GM18909 (cell line): ENCODE results near the gene ZFP90.

Experiments used
- ATAC-seq: cut with Tn5 transposase; IDR thresholded peaks from one replicate; pipeline ENCODE4 v1.9.1; 2021; ENCODE audit warnings: mild to moderate bottlenecking; ENCODE audit not compliant: unreplicated experiment, poor library complexity

ZFP90 gene

GRCh38 chr16:68574479-68574878 lies 35.4 kb downstream of the ZFP90 start:
- ATAC-seq: no peak

DNA sequence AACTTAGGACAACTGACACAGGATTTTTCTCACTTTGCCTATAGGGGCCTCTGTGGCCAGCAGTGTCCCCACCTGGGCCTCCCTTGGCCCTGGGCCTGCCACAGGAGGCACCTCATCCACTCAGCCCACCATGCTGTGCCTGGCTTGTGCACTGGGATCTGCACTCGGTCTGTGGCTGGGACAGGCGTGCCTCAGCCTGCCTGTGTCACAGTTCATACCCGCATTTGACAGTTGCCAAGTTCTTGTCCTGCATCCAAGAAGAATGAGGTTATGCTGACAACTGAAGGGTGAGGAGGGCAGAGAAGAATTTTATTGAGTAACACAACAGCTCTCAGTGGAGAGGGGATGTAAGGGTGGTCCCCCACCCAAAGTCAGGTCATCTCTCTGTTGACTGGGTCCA lies 36.0 kb downstream of the ZFP90 start:
- no peak for ATAC-seq

DNA sequence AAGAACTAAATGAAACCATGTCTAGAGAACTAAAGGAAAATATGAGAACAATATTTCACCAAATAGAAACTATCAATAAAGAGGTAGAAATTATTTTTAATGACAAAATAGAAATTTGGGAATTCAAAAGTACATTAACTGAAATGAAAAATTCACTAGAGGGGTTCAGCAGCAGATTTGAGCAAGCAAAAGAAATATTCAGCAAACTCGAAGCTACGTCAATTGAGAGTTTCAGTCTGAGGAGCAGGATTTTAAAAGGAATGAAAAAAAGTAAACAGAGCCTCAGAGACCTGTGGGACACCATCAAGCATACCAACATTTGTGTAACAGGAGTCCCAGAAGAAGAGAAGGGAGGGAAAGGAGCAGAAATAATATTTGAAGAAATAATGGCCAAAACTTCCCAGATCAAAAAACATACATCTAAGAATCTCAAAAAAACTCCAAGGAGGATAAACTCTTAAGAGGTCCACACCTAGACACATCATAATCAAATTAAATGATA lies 38.3 kb downstream of the ZFP90 start:
- no peak for ATAC-seq

DNA sequence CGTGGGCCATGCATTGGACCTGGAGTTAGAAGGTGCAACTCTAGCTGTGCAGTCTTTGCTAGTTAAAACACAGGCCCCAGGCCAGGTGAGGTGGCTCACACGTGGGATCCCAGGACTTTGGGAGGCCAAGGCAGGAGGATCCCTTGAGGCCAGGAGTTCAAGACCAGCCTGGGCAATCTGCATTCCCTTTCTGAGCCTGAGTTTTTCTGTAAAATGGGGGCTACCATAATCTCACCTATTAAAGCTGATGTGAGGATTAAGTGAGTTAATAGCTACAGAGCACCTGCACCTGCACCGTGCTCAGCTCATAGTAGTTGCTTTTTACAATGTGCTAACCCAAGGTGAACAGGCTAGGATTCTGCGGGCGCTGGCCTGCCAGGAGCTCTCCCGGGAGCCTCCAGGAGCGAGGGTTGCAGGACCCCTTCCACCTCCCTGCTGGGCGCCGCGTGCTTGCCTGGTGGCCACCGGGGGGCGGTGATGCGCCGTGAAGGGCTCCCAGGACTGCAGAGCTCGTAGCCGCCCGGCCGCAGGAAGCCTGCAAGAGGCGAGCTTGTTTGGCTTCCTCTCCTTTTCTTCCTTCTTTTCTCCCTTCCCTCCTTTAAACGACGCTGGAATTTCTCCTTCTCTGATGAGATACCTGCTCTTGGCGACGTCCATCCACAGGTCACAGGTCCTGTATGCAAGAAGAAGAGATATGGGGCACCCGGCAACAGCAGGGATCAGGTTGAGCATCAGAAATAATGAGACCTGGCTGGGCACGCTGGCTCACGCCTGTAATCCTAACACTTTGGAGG lies 51.3 kb downstream of the ZFP90 start:
- no peak for ATAC-seq

- ATAC-seq: no peak
Measured at GRCh38 chr16:68592466-68593337, 53.6 kb downstream of the ZFP90 start.

- ATAC-seq: no peak
Measured at GRCh38 chr16:68596266-68596665, 57.2 kb downstream of the ZFP90 start.

DNA sequence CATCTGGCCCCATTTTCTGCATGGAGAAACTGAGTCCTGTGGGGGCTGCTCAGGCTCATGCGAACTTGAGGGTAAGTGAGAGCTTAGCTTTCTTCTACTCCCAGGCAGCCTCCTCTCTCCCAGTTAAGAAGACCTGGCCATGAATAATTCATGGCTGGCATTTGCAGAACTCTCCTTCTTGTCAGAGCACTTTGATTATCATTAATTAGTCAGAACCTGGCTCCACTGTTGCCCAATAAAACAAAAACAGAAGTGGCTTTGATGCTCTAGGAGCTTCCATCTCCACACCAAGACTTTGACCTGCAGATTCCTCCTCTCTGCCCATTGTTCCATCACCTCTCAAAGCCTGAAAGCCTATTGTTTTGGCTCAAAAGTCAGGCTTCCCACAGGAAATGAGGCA lies 60.5 kb downstream of the ZFP90 start:
- ATAC-seq: no peak

GRCh38 chr16:68605746-68606145 lies 66.7 kb downstream of the ZFP90 start:
- ATAC-seq: no peak

- ATAC-seq: no peak
Measured at GRCh38 chr16:68607443-68607842, 68.4 kb downstream of the ZFP90 start.

GRCh38 chr16:68608330-68608729 lies 69.2 kb downstream of the ZFP90 start:
- no peak for ATAC-seq

GRCh38 chr16:68612996-68613395 lies 73.9 kb downstream of the ZFP90 start:
- ATAC-seq: no peak

- no peak for ATAC-seq
Measured at GRCh38 chr16:68617734-68618133, 78.6 kb downstream of the ZFP90 start.
